Vagina (tissue), 2 donors: Measurements from ENCODE around the gene GSTM2. TPM values are rescaled to one million over a fixed set of nuclear protein-coding genes. Genes with fewer than 3 reads are reported as not detected.

Source experiments
- DNase-seq, 2 donors: peaks; one replicate each; pipeline ENCODE4 v3.0.0-alpha.2; 2017; ENCODE audit errors: extremely low spot score in 2 of 2
- H3K27ac ChIP-seq: fragments of 200-600 bp; sonication (generic); one replicate; pipeline ENCODE4 v1.5.1; 2019
- H3K27me3 ChIP-seq: fragments of 200-600 bp; sonication (generic); one replicate; pipeline ENCODE4 v1.5.1; 2019
- H3K36me3 ChIP-seq, 2 donors: fragments of 200-600 bp; sonication (generic); one replicate each; pipeline ENCODE4 v1.5.1; 2017 to 2019
- H3K4me1 ChIP-seq: fragments of 200-600 bp; sonication (generic); one replicate; pipeline ENCODE4 v1.5.1; 2019
- H3K4me3 ChIP-seq, 2 donors: fragments of 200-600 bp; sonication (generic); 1 replicate in 1 of 2; 2 replicates in 1 of 2; pipeline ENCODE4 v1.5.1; 2016 to 2019
- H3K9me3 ChIP-seq: fragments of 200-600 bp; sonication (generic); one replicate; pipeline ENCODE4 v1.5.1; 2019
- POLR2A ChIP-seq, 2 donors: fragments of 450-650 bp; IDR thresholded peaks; one replicate each; pipeline ENCODE4 v1.6.1; 2017; ENCODE audit warnings: antibody characterized with exemption in 2 of 2, mild to moderate bottlenecking in 2 of 2, moderate library complexity in 2 of 2
- POLR2AphosphoS5 ChIP-seq, 2 donors: sonication (generic); formaldehyde crosslinking; IDR thresholded peaks; one replicate each; pipeline ENCODE4 v1.9.0; 2017; ENCODE audit warnings: antibody characterized with exemption in 2 of 2, mild to moderate bottlenecking in 2 of 2, low read depth in 1 of 2; ENCODE audit not compliant: insufficient read depth in 1 of 2
- intact Hi-C: fragments of 100-400 bp; cut with DNase I; formaldehyde crosslinking; loops from one replicate; pipeline ENCODE4 v1.15.1; 2023
- total RNA-seq: library from RNA; depleted of rRNA; stranded (reverse); fragments of >200 nt; gene quantifications from one replicate; pipeline ENCODE4 v1.2.3, GENCODE V29; 2016
- TF ChIP-seq, protein P1 (sequence below), 3 experiments: fragments of 450-650 bp in 2 of 3; fragments of 200-600 bp in 1 of 3; sonication (generic) in 1 of 3; IDR thresholded peaks; one replicate each; pipeline ENCODE4 v1.5.1; 2017 to 2019; ENCODE audit warnings: antibody characterized with exemption in 3 of 3, mild to moderate bottlenecking in 2 of 3, moderate library complexity in 2 of 3

GSTM2 gene
- total RNA-seq, 1 donor from 2014 or later = 130 TPM

DNA sequence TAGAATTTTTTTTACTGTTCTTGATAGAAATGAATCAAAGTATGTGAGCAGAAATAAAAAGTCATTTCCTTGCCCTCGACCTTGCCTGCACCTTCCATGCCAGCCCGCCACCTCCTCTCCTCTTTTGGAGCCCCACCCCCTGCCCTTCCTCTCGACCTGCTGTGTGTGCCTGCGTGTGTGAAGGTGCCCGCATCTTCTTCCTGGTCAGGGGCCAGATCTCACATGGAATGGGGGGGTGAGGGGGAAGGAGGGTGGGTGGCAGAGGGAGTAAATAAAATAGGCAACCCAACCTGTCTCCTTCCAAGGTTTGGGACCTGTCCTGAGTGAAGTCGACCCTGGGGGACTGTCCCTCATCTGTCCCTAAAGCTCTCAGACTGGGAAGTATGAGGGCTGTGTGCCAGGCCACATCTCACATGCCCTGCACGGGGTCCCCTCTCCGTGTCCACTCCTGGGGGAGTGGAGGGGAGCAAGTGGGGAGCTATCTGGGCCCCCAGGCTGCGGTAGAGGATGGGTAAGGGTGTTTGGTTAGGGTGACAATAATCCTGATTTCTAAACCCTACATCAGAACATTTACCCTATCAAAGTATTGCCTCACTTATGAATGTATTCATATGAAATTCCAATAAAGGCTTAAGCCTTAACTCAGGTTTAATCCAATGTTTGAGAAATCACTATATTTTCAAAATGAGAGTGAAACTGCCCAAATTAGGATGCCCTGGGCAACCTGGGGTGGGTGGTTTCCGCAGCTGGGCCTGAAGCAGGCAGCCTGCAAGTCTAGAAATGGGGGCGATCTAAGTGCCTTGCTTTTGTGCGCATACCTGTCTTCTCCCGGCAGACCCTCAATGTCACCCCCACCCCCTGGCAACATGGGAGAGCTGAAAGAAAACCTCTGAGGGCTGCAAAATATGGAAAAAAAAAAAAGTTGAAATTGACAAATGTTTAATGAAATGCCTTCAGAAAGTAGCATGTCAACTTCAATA is 32.8 kb upstream of the GSTM2 start:
- TF ChIP-seq POLR2AphosphoS5 (IDR thresholded peaks at IDR 0.05; ENCODE audit: insufficient read depth in 1 of 2, low read depth in 1 of 2) (no peak), POLR2A (IDR thresholded peaks at IDR 0.05) (no peak)
- TF ChIP-seq, protein P1, sequence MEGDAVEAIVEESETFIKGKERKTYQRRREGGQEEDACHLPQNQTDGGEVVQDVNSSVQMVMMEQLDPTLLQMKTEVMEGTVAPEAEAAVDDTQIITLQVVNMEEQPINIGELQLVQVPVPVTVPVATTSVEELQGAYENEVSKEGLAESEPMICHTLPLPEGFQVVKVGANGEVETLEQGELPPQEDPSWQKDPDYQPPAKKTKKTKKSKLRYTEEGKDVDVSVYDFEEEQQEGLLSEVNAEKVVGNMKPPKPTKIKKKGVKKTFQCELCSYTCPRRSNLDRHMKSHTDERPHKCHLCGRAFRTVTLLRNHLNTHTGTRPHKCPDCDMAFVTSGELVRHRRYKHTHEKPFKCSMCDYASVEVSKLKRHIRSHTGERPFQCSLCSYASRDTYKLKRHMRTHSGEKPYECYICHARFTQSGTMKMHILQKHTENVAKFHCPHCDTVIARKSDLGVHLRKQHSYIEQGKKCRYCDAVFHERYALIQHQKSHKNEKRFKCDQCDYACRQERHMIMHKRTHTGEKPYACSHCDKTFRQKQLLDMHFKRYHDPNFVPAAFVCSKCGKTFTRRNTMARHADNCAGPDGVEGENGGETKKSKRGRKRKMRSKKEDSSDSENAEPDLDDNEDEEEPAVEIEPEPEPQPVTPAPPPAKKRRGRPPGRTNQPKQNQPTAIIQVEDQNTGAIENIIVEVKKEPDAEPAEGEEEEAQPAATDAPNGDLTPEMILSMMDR (IDR thresholded peaks at IDR 0.05) = no peak
- H3K9me3 ChIP-seq = no peaks in the 10 kb centered on the region
- peaks cover 43% of the 10 kb centered on the region for H3K4me1 ChIP-seq
- no peaks in the 10 kb centered on the region for H3K27me3 ChIP-seq
- peak; percentile 74 to 81 for DNase-seq
- H3K27ac ChIP-seq = peak overlapping the region; percentile 67
- intact Hi-C loops = loop anchor here (10.0 kb wide), 1 partner anchor 350 kb away; the partner anchor contains the start of gene AHCYL1
- no peak overlapping the region for H3K4me3 ChIP-seq
- peaks cover 0 to 13% of the 10 kb centered on the region in 2 donors for H3K36me3 ChIP-seq

DNA sequence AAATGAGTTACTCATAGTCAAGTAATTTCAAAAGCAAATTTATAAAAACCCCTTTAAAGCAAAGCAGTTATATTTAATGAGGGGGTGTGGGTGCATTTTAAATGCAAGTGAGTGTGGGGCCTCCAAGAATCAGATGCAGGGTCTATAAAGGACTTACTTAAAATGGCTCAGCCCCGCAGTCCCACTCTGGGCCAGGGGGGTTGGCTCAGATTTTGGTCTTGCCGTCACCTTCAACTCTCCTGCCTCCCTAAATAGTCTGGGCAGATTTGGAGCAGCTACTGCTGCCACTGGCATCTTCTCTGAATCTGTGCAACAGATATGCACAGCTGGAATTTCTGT is 32.0 kb upstream of the GSTM2 start:
- Histone ChIP-seq H3K27me3 (no peaks in the 10 kb centered on the region), H3K36me3 (peaks cover 0 to 9% of the 10 kb centered on the region in 2 donors), H3K9me3 (no peaks in the 10 kb centered on the region), H3K4me3 (no peak overlapping the region), H3K27ac (peak overlapping the region; percentile 67), H3K4me1 (peaks cover 49% of the 10 kb centered on the region)
- TF ChIP-seq POLR2A (IDR thresholded peaks at IDR 0.05) (no peak), POLR2AphosphoS5 (IDR thresholded peaks at IDR 0.05; ENCODE audit: insufficient read depth in 1 of 2, low read depth in 1 of 2) (no peak)
- TF ChIP-seq, protein P1 (IDR thresholded peaks at IDR 0.05) = no peak
- peak in 1 of 2 donors; percentile 55 for DNase-seq
- intact Hi-C loops = loop anchor here (10.0 kb wide), 1 partner anchor 349 kb away; the partner anchor contains the start of gene AHCYL1

DNA sequence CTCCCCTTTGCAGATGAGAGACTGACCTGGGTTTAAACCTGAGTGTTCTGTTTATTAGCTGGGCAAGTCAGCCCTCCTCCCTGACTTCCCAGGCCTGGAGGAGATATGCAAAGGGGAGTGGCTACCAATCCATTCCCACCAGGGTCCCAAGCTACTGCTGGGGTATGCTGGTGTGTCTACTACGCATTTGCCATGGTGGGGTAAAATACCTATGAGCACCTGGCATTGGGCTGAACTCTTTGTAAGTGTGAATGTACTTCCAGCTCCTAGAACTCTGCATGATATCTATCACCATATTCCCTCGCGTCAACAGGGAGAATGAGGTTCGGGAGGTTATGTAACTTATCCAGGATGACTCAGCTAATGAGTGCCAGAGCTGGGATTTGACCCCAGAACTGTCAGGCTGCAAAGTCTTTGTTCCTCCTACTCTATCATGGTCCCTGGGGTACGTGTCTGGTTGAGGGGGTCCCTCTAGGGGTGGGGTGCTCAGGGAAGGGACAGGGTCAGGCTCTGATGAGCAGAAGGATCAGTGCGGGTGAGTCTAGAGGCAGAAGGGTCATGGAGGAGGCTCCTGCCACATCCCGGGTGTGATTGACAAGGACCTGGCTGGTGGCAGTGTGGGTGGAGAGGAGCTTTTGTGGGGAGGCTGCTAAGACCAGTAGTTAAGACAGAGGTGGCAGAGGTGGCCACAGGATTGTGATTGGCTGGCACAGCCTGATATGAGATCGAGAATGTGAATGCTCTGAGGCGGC is 31.5 kb upstream of the GSTM2 start:
- no peak for TF ChIP-seq POLR2A (IDR thresholded peaks at IDR 0.05)
- peak in 1 of 2 donors; percentile 28 for TF ChIP-seq POLR2AphosphoS5 (IDR thresholded peaks at IDR 0.05; ENCODE audit: insufficient read depth in 1 of 2, low read depth in 1 of 2)
- Histone ChIP-seq H3K4me1 (peaks cover 48% of the 10 kb centered on the region), H3K4me3 (no peak overlapping the region), H3K9me3 (no peaks in the 10 kb centered on the region), H3K27ac (peak overlapping the region; percentile 67), H3K36me3 (peaks cover 0 to 4% of the 10 kb centered on the region in 2 donors), H3K27me3 (no peaks in the 10 kb centered on the region)
- intact Hi-C loops = loop anchor here (10.0 kb wide), 1 partner anchor 348 kb away; the partner anchor contains the start of gene AHCYL1
- peak; percentile 70 to 86 for DNase-seq

DNA sequence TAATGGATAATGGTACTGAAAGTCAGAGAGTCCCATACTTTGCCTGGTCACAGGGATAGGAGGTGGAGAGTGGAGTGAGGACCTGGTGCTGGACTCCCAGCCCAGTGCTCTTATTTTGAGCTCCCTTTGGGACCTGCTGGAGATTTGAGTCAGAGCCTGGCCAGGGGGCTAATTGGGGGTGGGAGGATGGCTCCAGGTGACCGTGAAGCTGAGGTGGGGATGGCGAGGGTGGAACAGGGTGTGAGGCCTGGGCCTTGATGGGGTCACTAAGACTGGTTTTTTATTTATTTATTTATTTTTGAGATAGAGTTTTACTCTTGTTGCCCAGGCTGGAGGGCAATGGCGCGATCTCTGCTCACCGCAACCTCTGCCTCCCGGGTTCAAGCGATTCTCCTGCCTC is 30.4 kb upstream of the GSTM2 start:
- intact Hi-C loops = loop anchor here (10.0 kb wide), 1 partner anchor 347 kb away; the partner anchor contains the start of gene AHCYL1
- Histone ChIP-seq H3K27me3 (no peaks in the 10 kb centered on the region), H3K36me3 (no peaks in the 10 kb centered on the region), H3K27ac (no peak overlapping the region), H3K4me1 (peaks cover 37% of the 10 kb centered on the region), H3K9me3 (no peaks in the 10 kb centered on the region), H3K4me3 (no peak overlapping the region)
- DNase-seq = peak; percentile 40 to 71
- TF ChIP-seq POLR2AphosphoS5 (IDR thresholded peaks at IDR 0.05; ENCODE audit: insufficient read depth in 1 of 2, low read depth in 1 of 2) (no peak), POLR2A (IDR thresholded peaks at IDR 0.05) (no peak)
- TF ChIP-seq, protein P1 (IDR thresholded peaks at IDR 0.05) = no peak
